ENCODE measurements around the gene SIGLEC15.

Gene SIGLEC15

DNA sequence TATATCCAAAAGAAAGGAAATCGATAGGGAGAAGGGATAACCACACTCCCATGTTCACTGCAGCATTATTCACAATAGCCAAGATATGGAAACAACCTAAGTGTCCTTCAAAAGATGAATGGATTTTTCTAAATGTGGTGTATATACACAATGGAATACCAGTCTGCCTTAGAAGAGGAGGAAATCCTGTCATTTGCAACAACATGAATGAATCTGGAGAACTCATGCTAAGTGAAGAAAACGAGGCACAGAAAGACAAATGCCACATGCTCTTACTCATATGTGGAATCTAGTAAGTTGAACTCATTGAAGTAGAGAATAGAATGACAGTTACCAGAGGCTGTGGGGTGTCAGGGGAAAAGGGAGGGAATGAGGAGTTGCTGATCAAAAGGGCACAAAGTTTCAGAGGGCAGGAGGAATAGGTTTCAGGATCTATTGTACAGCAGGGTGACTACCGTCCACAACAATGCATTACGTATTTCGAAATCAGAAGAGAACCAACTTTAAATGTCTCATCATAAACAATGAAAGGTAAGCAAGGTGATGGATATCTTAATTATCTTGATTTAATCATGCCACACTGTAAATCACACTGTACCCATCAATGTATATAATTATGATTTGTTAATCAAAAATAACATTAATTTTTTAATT lies 46.1 kb downstream of the SIGLEC15 start:
- no peak for TF ChIP-seq POLR2A (IDR thresholded peaks at IDR 0.05; ENCODE audit: low read depth, low read length)
- no peak for TF ChIP-seq TAF1 (IDR thresholded peaks at IDR 0.05; ENCODE audit: borderline replicate concordance, low read depth, low read length)
- no peak for TF ChIP-seq POLR2AphosphoS5 (IDR thresholded peaks at IDR 0.05; ENCODE audit: low read depth, low read length)
- no peak for DNase-seq (ENCODE audit: insufficient read length)
- no peak for FAIRE-seq

DNA sequence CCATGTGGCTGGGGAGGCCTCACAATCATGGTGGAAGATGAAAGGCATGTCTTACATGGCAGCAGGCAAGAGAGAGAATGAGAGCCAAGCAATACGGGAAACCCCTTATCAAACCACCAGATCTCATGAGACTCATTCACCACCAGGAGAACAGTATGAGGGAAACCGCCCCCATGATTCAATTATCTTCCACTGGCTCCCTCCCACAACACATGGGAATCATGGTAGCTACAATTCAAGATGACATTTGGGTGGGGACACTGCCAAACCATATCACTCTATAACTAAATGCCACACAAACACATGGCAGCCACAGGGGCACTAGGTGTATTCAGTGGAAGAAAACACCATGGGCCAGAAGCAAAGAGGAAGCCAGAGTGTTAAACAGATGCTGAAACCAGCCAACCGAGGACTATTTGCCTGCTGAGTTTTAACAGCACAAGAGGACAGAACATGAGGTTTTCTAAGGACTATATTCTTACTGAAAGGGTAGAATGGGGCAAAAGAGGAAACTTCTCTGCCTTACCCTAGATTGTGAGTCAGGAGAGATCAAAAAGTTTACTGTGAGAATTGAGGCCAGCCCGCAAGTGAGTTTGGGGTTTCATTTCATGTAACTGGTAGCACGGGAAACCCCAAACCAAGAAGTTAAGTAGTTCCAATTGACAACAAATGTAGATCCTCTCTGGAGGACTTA lies 49.2 kb downstream of the SIGLEC15 start:
- DNase-seq (ENCODE audit: insufficient read length) (peak; percentile 18), FAIRE-seq (peak; percentile 85)
- TF ChIP-seq POLR2A (IDR thresholded peaks at IDR 0.05; ENCODE audit: low read depth, low read length) (no peak), POLR2AphosphoS5 (IDR thresholded peaks at IDR 0.05; ENCODE audit: low read depth, low read length) (no peak), TAF1 (IDR thresholded peaks at IDR 0.05; ENCODE audit: borderline replicate concordance, low read depth, low read length) (no peak)

DNA sequence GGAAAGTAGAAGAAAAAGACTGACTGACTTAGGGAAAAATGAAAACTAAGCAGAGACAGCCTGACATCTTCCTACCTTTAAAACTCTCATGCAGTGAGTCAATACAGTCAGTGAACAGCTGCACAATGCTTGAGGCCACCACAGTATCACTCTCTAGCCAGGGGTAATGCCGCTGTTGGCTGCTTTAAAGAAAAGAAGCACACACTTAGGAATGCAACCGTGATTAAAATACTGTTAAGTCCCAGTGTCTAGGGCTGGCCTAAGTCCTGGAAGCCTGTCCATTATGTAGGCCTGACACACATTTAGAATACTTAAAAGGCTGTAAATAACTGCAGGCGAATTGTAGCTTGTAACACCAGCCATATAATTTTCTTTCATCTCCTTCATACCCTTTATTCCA lies 50.7 kb downstream of the SIGLEC15 start:
- TF ChIP-seq POLR2A (IDR thresholded peaks at IDR 0.05; ENCODE audit: low read depth, low read length) (no peak), POLR2AphosphoS5 (IDR thresholded peaks at IDR 0.05; ENCODE audit: low read depth, low read length) (no peak), TAF1 (IDR thresholded peaks at IDR 0.05; ENCODE audit: borderline replicate concordance, low read depth, low read length) (no peak)
- DNase-seq (ENCODE audit: insufficient read length): no peak
- no peak for FAIRE-seq

DNA sequence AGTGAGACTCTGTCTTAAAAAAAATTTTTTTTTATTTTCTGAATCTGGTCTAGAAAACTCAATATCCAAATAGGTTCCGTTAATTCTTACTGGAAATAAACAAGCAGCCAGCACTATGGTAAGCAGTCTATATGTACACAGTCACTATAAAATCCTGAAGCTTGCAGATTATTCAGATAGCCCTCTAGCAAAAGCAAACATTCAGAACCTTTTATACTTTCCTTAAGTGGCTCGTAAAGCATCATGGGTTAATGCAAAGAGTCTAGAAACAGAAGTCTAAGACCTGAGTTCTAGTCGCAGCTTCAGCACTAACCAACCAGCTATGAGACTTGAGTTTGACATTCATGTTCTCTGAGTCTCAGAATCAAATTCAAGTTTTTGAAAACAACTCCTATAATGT lies 51.9 kb downstream of the SIGLEC15 start:
- FAIRE-seq (no peak), DNase-seq (ENCODE audit: insufficient read length) (no peak)
- no peak for TF ChIP-seq TAF1 (IDR thresholded peaks at IDR 0.05; ENCODE audit: borderline replicate concordance, low read depth, low read length)
- no peak for TF ChIP-seq POLR2A (IDR thresholded peaks at IDR 0.05; ENCODE audit: low read depth, low read length)
- no peak for TF ChIP-seq POLR2AphosphoS5 (IDR thresholded peaks at IDR 0.05; ENCODE audit: low read depth, low read length)

DNA sequence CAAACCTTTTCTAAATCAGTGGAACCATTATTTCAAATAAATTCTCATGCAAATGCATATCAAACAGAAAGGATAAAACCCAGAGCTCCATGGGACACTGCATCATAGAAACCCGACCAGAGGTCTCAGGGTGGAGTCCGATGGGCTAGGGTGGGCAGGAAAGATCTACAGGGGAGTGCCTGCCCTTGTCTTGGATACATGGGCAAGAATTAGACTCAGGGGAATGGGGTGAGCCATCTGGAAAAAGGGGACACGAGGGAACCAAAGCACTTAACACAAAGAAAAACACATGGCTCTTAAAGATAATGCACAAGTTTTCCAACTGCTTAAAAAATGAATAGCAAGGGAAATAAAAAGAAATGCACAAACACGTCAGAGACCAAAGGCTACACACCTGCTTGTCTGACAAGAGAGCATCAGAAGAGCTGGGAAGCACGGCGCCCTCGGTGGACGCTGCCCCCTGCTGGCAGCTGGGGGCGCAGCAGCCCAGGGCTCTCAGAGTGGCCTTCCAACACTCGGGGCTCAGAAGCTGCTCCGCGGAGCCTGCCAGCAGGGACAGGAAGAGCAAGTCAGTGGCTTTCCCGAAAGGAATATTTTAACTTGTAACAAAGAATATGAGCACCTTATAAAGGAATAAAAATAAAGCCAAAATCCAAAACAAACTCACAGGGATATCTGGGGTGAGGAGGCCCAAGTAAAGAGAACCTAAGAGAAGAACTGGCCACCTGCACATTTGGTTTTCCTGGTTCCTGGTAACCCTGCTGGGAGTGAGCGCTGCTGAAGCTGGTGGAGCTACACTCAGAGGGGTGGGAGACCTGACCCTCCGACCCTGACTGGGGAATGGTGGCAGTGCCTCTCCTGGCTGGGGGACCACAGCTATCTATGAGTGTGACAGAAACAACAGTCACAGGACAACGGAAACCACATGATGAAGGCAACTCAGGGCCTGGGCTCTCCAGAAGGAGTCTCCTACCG lies 54.5 kb downstream of the SIGLEC15 start:
- TF ChIP-seq POLR2AphosphoS5 (IDR thresholded peaks at IDR 0.05; ENCODE audit: low read depth, low read length) (no peak), TAF1 (IDR thresholded peaks at IDR 0.05; ENCODE audit: borderline replicate concordance, low read depth, low read length) (no peak), POLR2A (IDR thresholded peaks at IDR 0.05; ENCODE audit: low read depth, low read length) (no peak)
- peak; percentile 78 for FAIRE-seq
- peak; percentile 48 for DNase-seq (ENCODE audit: insufficient read length)

DNA sequence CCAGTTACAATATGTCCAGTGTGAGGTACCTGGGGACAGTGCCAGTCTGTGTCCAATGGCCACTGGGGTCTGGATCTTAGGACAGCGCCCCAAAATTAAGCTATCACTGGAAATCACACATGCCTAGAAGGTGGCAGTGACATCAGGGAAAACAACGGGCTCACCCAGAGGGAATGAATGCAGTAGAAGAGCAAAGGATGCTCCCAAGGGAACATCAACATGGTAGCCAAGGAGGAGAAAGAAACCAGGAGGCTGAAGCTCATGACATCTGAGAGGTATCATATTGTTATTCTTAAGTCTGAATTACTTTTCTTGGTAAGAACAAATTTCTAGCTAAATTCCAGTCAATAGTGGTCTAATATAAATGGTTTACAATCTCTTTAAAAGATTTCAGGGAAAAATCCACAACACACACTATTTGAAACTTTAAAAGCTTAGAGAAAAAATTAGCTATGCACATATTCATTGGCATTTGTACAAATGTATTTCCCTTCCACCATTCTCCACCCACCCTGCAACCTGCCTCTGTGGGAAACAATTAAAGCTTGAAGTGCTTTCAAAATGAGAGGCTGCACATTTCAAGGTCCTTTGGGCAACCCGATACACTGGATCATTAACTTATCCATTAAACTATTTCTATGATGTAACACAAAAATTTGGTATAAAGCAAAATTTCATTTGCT lies 55.5 kb downstream of the SIGLEC15 start:
- no peak for TF ChIP-seq POLR2AphosphoS5 (IDR thresholded peaks at IDR 0.05; ENCODE audit: low read depth, low read length)
- TF ChIP-seq TAF1 (IDR thresholded peaks at IDR 0.05; ENCODE audit: borderline replicate concordance, low read depth, low read length): no peak
- no peak for TF ChIP-seq POLR2A (IDR thresholded peaks at IDR 0.05; ENCODE audit: low read depth, low read length)
- FAIRE-seq (no peak), DNase-seq (ENCODE audit: insufficient read length) (no peak)

DNA sequence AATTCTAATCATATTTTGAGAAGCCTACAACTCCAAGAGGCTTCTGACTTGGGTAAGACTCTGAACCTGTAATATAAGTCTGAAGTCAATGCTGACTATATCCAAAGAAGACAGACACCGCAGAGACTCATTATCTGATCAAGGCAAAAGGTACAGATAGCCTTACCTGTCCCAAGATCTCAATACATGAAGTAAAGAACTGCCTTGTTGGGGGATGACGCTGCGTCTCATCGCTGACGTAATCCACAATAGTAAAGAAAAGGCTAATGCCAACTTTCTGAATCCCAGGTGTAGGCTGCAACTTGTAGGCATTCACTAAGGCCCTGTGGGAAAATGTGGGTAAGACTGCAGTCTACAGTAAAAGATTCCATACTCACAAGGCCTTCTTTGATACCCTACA lies 62.1 kb downstream of the SIGLEC15 start:
- DNase-seq (ENCODE audit: insufficient read length) (no peak), FAIRE-seq (no peak)
- no peak for TF ChIP-seq POLR2A (IDR thresholded peaks at IDR 0.05; ENCODE audit: low read depth, low read length)
- TF ChIP-seq POLR2AphosphoS5 (IDR thresholded peaks at IDR 0.05; ENCODE audit: low read depth, low read length): no peak
- TF ChIP-seq TAF1 (IDR thresholded peaks at IDR 0.05; ENCODE audit: borderline replicate concordance, low read depth, low read length): no peak

DNA sequence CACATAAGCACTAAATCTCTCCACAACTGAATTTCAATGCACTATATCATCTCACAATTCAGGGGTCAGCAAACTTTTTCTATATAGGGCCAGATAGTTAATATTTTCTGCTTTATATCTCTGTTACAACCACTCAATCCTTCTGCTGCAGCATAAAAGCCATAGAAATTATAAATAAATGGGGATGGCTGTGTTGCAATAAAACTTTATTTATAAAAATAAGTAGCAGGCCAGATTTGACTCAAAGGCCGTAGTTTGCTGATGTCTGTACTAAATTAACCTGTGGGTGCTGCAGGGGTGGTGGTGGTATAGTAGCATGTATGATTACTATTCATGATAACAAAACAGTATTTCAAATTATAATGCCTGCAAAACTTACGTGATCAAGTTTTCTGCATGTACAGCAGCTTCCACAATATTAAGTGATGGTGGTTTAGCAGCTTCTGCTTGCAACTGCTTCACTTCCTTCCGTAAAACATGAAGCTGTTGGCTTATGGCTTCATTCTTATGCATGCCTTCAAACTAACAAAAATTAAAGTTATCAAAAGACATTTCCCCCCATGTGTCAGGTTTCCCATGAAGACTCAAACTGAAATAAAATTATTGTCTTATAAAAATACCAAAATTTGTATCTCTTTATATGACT lies 64.1 kb downstream of the SIGLEC15 start:
- FAIRE-seq (no peak), DNase-seq (ENCODE audit: insufficient read length) (no peak)
- no peak for TF ChIP-seq POLR2AphosphoS5 (IDR thresholded peaks at IDR 0.05; ENCODE audit: low read depth, low read length)
- TF ChIP-seq POLR2A (IDR thresholded peaks at IDR 0.05; ENCODE audit: low read depth, low read length): no peak
- no peak for TF ChIP-seq TAF1 (IDR thresholded peaks at IDR 0.05; ENCODE audit: borderline replicate concordance, low read depth, low read length)

DNA sequence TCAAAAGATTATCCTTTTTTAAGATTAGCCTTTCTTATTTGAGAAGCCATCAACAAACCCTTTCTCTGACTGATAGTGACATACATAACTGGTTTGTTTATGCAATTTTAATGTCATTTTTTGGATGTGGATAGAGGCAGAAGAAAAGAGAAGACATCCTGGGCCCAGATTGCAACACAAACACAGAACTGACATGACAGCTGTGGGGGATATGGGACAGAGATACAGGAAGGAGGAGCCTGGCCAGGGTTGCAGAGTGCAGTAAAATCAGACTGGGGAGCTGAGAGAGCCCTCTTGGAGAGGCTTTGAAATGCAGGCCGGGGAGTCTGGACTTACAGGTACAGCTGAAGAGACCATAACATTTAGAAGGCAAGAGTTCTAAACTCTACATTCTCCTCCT lies 65.1 kb downstream of the SIGLEC15 start:
- no peak for DNase-seq (ENCODE audit: insufficient read length)
- TF ChIP-seq POLR2AphosphoS5 (IDR thresholded peaks at IDR 0.05; ENCODE audit: low read depth, low read length): no peak
- FAIRE-seq: no peak

DNA sequence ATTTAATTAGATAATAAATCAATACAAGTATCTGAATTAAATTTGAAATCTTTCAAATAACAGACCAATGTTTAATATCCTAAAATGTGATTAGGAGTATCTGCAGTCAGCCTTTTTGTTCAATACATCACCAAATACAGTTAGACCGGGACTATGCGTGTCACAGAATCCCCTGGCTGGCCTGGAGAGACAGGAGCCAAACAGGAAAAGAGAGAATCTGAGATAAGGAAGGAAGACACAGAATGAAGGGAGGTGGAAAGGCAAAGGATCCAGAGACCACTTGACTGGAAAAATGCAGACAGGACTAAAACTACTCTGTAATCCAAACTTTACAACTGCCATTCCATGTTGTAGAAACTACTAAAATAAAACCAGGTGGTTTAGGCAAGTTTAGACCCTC lies 66.3 kb downstream of the SIGLEC15 start:
- FAIRE-seq (no peak), DNase-seq (ENCODE audit: insufficient read length) (no peak)
- TF ChIP-seq POLR2A (IDR thresholded peaks at IDR 0.05; ENCODE audit: low read depth, low read length): no peak
- no peak for TF ChIP-seq TAF1 (IDR thresholded peaks at IDR 0.05; ENCODE audit: borderline replicate concordance, low read depth, low read length)
- no peak for TF ChIP-seq POLR2AphosphoS5 (IDR thresholded peaks at IDR 0.05; ENCODE audit: low read depth, low read length)
